Liver (tissue), 9 donors: ENCODE data around the gene COPB2. TPM values are rescaled to one million over a fixed set of nuclear protein-coding genes. Genes with fewer than 3 reads are reported as not detected.

Source experiments
- DNase-seq: peaks from one replicate; pipeline ENCODE4 v3.0.0-alpha.2; 2017; ENCODE audit warnings: low spot score
- H3K27ac ChIP-seq, 2 donors: one replicate each; pipeline ENCODE4 v1.7.0; 2013; ENCODE audit warnings: inconsistent platforms in 2 of 2, low read length in 2 of 2, control low read depth in 1 of 2, low read depth in 1 of 2, mild to moderate bottlenecking in 1 of 2
- H3K27me3 ChIP-seq, 4 donors: one replicate each; pipeline versions ENCODE4 v1.6.1 to v1.7.0; 2013; ENCODE audit warnings: low read length in 3 of 4, inconsistent platforms in 1 of 4, mild to moderate bottlenecking in 1 of 4, moderate library complexity in 1 of 4; ENCODE audit not compliant: control insufficient read depth in 4 of 4, insufficient read depth in 4 of 4
- H3K36me3 ChIP-seq, 4 donors: one replicate each; pipeline versions ENCODE4 v1.6.1 to v1.7.0; 2013; ENCODE audit warnings: low read length in 3 of 4, mild to moderate bottlenecking in 3 of 4, low read depth in 1 of 4, moderate library complexity in 1 of 4; ENCODE audit not compliant: control insufficient read depth in 4 of 4, insufficient read depth in 3 of 4
- H3K4me1 ChIP-seq, 4 donors: one replicate each; pipeline versions ENCODE4 v1.6.1 to v1.7.0; 2013; ENCODE audit warnings: low read length in 3 of 4, mild to moderate bottlenecking in 3 of 4, moderate library complexity in 1 of 4; ENCODE audit not compliant: control insufficient read depth in 4 of 4, insufficient read depth in 4 of 4
- H3K4me3 ChIP-seq, 3 donors: one replicate each; pipeline versions ENCODE4 v1.6.1 to v1.7.0; 2013; ENCODE audit warnings: low read length in 3 of 3, control low read depth in 1 of 3, low read depth in 1 of 3, mild to moderate bottlenecking in 1 of 3
- H3K9ac ChIP-seq, 2 donors: one replicate each; pipeline ENCODE4 v1.7.0; 2013; ENCODE audit warnings: low read length in 2 of 2, mild to moderate bottlenecking in 2 of 2, moderate library complexity in 2 of 2, control low read depth in 1 of 2, low read depth in 1 of 2
- H3K9me3 ChIP-seq, 4 donors: one replicate each; pipeline versions ENCODE4 v1.6.1 to v1.7.0; 2013; ENCODE audit warnings: low read length in 3 of 4; ENCODE audit not compliant: control insufficient read depth in 4 of 4
- EGR1 ChIP-seq, 2 donors: IDR thresholded peaks; 2 replicates each; pipeline ENCODE4 v1.6.1; 2016 to 2018; ENCODE audit warnings: antibody characterized with exemption in 2 of 2, low read depth in 2 of 2
- FOXA1 ChIP-seq: IDR thresholded peaks from 2 replicates; pipeline ENCODE4 v1.6.1; 2016; ENCODE audit warnings: antibody characterized with exemption
- GABPA ChIP-seq, 2 donors: IDR thresholded peaks in 1 of 2; conservative IDR thresholded peaks in 1 of 2; 2 replicates each; pipeline ENCODE4 v1.6.1; 2016; ENCODE audit warnings: antibody characterized with exemption in 2 of 2, mild to moderate bottlenecking in 1 of 2, moderate library complexity in 1 of 2
- HNF4A ChIP-seq, 2 donors: conservative IDR thresholded peaks; 2 replicates each; pipeline ENCODE4 v1.6.1; 2016; ENCODE audit warnings: antibody characterized with exemption in 2 of 2, mild to moderate bottlenecking in 2 of 2
- HNF4G ChIP-seq: IDR thresholded peaks from 2 replicates; pipeline ENCODE4 v1.6.1; 2016; ENCODE audit warnings: antibody characterized with exemption
- JUND ChIP-seq, 2 donors: IDR thresholded peaks; 2 replicates each; pipeline ENCODE4 v1.6.1; 2016; ENCODE audit warnings: antibody characterized with exemption in 2 of 2
- NR2F2 ChIP-seq: IDR thresholded peaks from 2 replicates; pipeline ENCODE4 v1.6.1; 2016; ENCODE audit warnings: antibody characterized with exemption
- RAD21 ChIP-seq, 2 donors: IDR thresholded peaks; 2 replicates each; pipeline ENCODE4 v1.6.1; 2016; ENCODE audit warnings: antibody characterized with exemption in 2 of 2, mild to moderate bottlenecking in 2 of 2
- RXRA ChIP-seq, 2 donors: IDR thresholded peaks; 2 replicates each; pipeline ENCODE4 v1.6.1; 2017 to 2018; ENCODE audit warnings: antibody characterized with exemption in 2 of 2, mild to moderate bottlenecking in 1 of 2
- SP1 ChIP-seq: IDR thresholded peaks from 2 replicates; pipeline ENCODE4 v1.6.1; 2018; ENCODE audit warnings: antibody characterized with exemption, mild to moderate bottlenecking
- TAF1 ChIP-seq: conservative IDR thresholded peaks from 2 replicates; pipeline ENCODE4 v1.6.1; 2016; ENCODE audit warnings: antibody characterized with exemption, mild to moderate bottlenecking
- YY1 ChIP-seq: IDR thresholded peaks from 2 replicates; pipeline ENCODE4 v1.6.1; 2016; ENCODE audit warnings: antibody characterized with exemption, mild to moderate bottlenecking
- WGBS: extraction: QIAGEN DNeasy Blood & Tissue Kit; methylation state at CpG from one replicate; pipeline ENCODE4 v1.1.7; 2013; 5-methylcytosine and 5-hydroxymethylcytosine counted together
- polyA plus RNA-seq, 2 donors: library from polyadenylated mRNA; stranded (reverse) in 1 of 2; unstranded in 1 of 2; fragments of 200-250 nt in 1 of 2; fragments of >200 nt in 1 of 2; fragmentation: Nextera tagmentation in 1 of 2; extraction: Ambion mirVana in 1 of 2; gene quantifications; one replicate each; pipeline versions ENCODE4 v1.2.1 to v1.2.3, GENCODE V29; 2013 to 2015
- total RNA-seq, 2 donors: library from RNA; depleted of rRNA; stranded (reverse); fragments of >200 nt; gene quantifications; one replicate each; pipeline ENCODE4 v1.2.3, GENCODE V29; 2014
- TF ChIP-seq, protein P1 (sequence below): fragments of 150-350 bp; IDR thresholded peaks from 2 replicates; pipeline ENCODE4 v1.5.1; 2017; ENCODE audit warnings: improper control_type of control experiment, low read depth, low read length; ENCODE audit not compliant: missing input control
- TF ChIP-seq, protein P2 (sequence below): IDR thresholded peaks from 2 replicates; pipeline ENCODE4 v1.6.1; 2016; ENCODE audit warnings: antibody characterized with exemption, mild to moderate bottlenecking
- TF ChIP-seq, protein P3 (sequence below): IDR thresholded peaks from 2 replicates; pipeline ENCODE4 v1.6.1; 2016; ENCODE audit warnings: antibody characterized with exemption
- TF ChIP-seq, protein P4 (sequence below): IDR thresholded peaks from 2 replicates; pipeline ENCODE4 v1.6.1; 2016; ENCODE audit warnings: antibody characterized with exemption
- donor health status: healthy.
- donor health status: healthy.
- donor health status: healthy.
- donor health status: healthy.
- donor health status: healthy.

COPB2 gene
- total and polyA plus RNA-seq, 4 donors = 45.4 to 145 (median 72.0) TPM

DNA sequence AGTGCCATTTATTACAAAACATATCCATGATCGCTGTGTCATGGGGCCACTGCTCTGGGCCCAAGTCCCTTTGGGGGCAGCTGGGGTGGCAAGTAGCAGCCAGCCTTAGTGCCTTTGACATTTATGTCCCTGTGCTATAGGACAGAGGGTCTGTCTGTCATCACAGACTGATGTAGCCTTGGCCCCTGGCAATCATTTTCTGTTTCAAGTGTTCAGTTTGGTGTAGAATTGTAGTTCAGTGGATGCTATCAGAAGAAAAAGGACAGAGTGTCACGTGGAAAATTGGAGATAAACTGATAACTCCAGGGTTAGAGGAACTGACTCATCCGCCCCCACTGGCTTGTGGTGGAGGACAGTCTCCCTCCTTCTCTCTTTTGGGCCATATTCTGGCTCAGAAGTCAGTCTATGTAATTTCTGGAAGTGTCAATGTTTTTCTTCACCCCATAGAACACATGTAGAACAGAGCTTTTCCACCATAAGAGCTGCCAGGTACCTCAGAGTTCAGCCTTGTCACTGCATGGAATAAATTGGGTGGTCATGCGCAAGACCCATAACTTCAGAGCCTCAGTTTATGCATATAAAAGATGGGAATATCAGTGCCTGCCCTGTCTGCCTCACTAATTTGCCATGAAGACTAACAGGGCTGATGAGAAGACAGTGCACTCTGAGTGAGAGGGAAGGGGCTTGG lies 50.1 kb downstream of the COPB2 start:
- Histone ChIP-seq H3K9me3 (no peaks in the 10 kb centered on the region), H3K9ac (no peak overlapping the region), H3K36me3 (no peaks in the 10 kb centered on the region), H3K27me3 (peaks cover 0 to 11% (median 2%) of the 10 kb centered on the region in 4 donors), H3K27ac (no peak overlapping the region), H3K4me3 (no peak overlapping the region), H3K4me1 (peaks cover 0 to 3% (median under 1%) of the 10 kb centered on the region in 4 donors)
- TF ChIP-seq RAD21 (IDR thresholded peaks at IDR 0.05) (no peak), SP1 (no peak), JUND (IDR thresholded peaks at IDR 0.05) (no peak), NR2F2 (no peak), GABPA (IDR thresholded peaks at IDR 0.05 in 1 of 2, conservative IDR thresholded peaks at IDR 0.05 in 1 of 2) (no peak), FOXA1 (no peak)
- TF ChIP-seq, protein P1, sequence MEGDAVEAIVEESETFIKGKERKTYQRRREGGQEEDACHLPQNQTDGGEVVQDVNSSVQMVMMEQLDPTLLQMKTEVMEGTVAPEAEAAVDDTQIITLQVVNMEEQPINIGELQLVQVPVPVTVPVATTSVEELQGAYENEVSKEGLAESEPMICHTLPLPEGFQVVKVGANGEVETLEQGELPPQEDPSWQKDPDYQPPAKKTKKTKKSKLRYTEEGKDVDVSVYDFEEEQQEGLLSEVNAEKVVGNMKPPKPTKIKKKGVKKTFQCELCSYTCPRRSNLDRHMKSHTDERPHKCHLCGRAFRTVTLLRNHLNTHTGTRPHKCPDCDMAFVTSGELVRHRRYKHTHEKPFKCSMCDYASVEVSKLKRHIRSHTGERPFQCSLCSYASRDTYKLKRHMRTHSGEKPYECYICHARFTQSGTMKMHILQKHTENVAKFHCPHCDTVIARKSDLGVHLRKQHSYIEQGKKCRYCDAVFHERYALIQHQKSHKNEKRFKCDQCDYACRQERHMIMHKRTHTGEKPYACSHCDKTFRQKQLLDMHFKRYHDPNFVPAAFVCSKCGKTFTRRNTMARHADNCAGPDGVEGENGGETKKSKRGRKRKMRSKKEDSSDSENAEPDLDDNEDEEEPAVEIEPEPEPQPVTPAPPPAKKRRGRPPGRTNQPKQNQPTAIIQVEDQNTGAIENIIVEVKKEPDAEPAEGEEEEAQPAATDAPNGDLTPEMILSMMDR = no peak
- TF ChIP-seq, protein P2, sequence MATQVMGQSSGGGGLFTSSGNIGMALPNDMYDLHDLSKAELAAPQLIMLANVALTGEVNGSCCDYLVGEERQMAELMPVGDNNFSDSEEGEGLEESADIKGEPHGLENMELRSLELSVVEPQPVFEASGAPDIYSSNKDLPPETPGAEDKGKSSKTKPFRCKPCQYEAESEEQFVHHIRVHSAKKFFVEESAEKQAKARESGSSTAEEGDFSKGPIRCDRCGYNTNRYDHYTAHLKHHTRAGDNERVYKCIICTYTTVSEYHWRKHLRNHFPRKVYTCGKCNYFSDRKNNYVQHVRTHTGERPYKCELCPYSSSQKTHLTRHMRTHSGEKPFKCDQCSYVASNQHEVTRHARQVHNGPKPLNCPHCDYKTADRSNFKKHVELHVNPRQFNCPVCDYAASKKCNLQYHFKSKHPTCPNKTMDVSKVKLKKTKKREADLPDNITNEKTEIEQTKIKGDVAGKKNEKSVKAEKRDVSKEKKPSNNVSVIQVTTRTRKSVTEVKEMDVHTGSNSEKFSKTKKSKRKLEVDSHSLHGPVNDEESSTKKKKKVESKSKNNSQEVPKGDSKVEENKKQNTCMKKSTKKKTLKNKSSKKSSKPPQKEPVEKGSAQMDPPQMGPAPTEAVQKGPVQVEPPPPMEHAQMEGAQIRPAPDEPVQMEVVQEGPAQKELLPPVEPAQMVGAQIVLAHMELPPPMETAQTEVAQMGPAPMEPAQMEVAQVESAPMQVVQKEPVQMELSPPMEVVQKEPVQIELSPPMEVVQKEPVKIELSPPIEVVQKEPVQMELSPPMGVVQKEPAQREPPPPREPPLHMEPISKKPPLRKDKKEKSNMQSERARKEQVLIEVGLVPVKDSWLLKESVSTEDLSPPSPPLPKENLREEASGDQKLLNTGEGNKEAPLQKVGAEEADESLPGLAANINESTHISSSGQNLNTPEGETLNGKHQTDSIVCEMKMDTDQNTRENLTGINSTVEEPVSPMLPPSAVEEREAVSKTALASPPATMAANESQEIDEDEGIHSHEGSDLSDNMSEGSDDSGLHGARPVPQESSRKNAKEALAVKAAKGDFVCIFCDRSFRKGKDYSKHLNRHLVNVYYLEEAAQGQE = no peak
- TF ChIP-seq, protein P3, sequence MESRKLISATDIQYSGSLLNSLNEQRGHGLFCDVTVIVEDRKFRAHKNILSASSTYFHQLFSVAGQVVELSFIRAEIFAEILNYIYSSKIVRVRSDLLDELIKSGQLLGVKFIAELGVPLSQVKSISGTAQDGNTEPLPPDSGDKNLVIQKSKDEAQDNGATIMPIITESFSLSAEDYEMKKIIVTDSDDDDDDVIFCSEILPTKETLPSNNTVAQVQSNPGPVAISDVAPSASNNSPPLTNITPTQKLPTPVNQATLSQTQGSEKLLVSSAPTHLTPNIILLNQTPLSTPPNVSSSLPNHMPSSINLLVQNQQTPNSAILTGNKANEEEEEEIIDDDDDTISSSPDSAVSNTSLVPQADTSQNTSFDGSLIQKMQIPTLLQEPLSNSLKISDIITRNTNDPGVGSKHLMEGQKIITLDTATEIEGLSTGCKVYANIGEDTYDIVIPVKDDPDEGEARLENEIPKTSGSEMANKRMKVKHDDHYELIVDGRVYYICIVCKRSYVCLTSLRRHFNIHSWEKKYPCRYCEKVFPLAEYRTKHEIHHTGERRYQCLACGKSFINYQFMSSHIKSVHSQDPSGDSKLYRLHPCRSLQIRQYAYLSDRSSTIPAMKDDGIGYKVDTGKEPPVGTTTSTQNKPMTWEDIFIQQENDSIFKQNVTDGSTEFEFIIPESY = no peak
- TF ChIP-seq, protein P4, sequence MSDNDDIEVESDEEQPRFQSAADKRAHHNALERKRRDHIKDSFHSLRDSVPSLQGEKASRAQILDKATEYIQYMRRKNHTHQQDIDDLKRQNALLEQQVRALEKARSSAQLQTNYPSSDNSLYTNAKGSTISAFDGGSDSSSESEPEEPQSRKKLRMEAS = no peak
- 69% methylated on average over 4 of the region's 4 CpGs for WGBS
- no peak for DNase-seq

DNA sequence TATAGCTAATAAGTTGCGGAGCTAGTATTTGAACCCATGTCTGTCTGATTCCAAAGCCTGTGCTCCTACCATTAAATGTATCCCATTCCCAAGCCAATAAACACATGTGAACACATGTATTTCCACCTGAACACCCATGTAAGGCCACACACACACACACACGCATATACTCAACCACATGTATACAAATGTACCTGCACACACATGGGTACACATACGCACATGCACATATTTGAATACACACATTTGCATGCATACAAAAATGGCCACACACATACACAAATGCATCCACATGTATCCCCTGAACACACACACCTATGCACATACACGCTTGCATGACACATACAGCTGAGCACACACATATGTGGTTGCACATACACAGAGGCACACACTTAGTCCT lies 51.0 kb downstream of the COPB2 start:
- WGBS = 92% methylated on average over 4 of the region's 4 CpGs
- H3K27me3 ChIP-seq = peaks cover 0 to 11% (median 2%) of the 10 kb centered on the region in 4 donors
- no peaks in the 10 kb centered on the region for H3K36me3 ChIP-seq
- no peak overlapping the region for H3K4me3 ChIP-seq
- H3K9me3 ChIP-seq = no peaks in the 10 kb centered on the region
- H3K27ac ChIP-seq = no peak overlapping the region
- no peak for DNase-seq
- no peak overlapping the region for H3K9ac ChIP-seq
- H3K4me1 ChIP-seq = peaks cover 0 to under 1% (median 0%) of the 10 kb centered on the region in 4 donors
- TF ChIP-seq HNF4A (conservative IDR thresholded peaks at IDR 0.05) (no peak), EGR1 (IDR thresholded peaks at IDR 0.05; ENCODE audit: low read depth in 2 of 2) (no peak), NR2F2 (no peak), RXRA (IDR thresholded peaks at IDR 0.05) (no peak), HNF4G (no peak), TAF1 (no peak), SP1 (no peak), YY1 (no peak), RAD21 (IDR thresholded peaks at IDR 0.05) (no peak)
- TF ChIP-seq, protein P2 = no peak
- TF ChIP-seq, protein P4 = no peak
- TF ChIP-seq, protein P3 = no peak
